GM12878 (cell line): Measurements from ENCODE around the gene CAMTA1. TPM values are rescaled to one million over a fixed set of nuclear protein-coding genes. Genes with fewer than 3 reads are reported as not detected.

Experiments
- BACH1 ChIP-seq: fragments of 450-650 bp; IDR thresholded peaks from 2 replicates; pipeline ENCODE4 v1.6.1; 2017; ENCODE audit warnings: mild to moderate bottlenecking, borderline replicate concordance
- CUX1 ChIP-seq: IDR thresholded peaks from 2 replicates; pipeline ENCODE4 v1.6.1; 2012; ENCODE audit warnings: improper control_type of control experiment, low read depth, low read length; ENCODE audit not compliant: insufficient replicate concordance
- HDAC2 ChIP-seq: fragments of 200-600 bp; sonication (generic); IDR thresholded peaks from 2 replicates; pipeline ENCODE4 v1.6.1; 2017
- IKZF1 ChIP-seq: fragments of 450-650 bp; conservative IDR thresholded peaks from 2 replicates; pipeline ENCODE4 v1.6.1; 2017; ENCODE audit warnings: antibody characterized with exemption, mild to moderate bottlenecking
- IRF5 ChIP-seq: fragments of 450-650 bp; IDR thresholded peaks from 2 replicates; pipeline ENCODE4 v1.6.1; 2017; ENCODE audit warnings: borderline replicate concordance
- JUND ChIP-seq: IDR thresholded peaks from 2 replicates; pipeline ENCODE4 v1.6.1; 2012; ENCODE audit warnings: low read depth, mild to moderate bottlenecking, low read length, improper control_type of control experiment, moderate library complexity
- MEF2B ChIP-seq: fragments of 450-650 bp; IDR thresholded peaks from 2 replicates; pipeline ENCODE4 v1.6.1; 2018; ENCODE audit warnings: mild to moderate bottlenecking, moderate library complexity; ENCODE audit not compliant: partially characterized antibody, poor library complexity, severe bottlenecking
- MYB ChIP-seq: fragments of 150-350 bp; IDR thresholded peaks from 2 replicates; pipeline ENCODE4 v1.6.1; 2014; ENCODE audit warnings: mild to moderate bottlenecking, low read depth, low read length, borderline replicate concordance
- NR2C2 ChIP-seq: IDR thresholded peaks from 2 replicates; pipeline ENCODE4 v1.6.1; 2011; ENCODE audit warnings: borderline replicate concordance, low read depth; ENCODE audit not compliant: control insufficient read depth, insufficient read length
- RFX5 ChIP-seq: IDR thresholded peaks from 2 replicates; pipeline ENCODE4 v1.6.1; 2011; ENCODE audit warnings: low read depth, low read length, improper control_type of control experiment
- SIN3A ChIP-seq: IDR thresholded peaks from 2 replicates; pipeline ENCODE4 v1.6.1; 2012; ENCODE audit warnings: low read depth, low read length, improper control_type of control experiment
- SIX5 ChIP-seq: IDR thresholded peaks from 2 replicates; pipeline ENCODE4 v1.6.1; 2011; ENCODE audit warnings: mild to moderate bottlenecking, low read depth, low read length, moderate library complexity; ENCODE audit not compliant: severe bottlenecking
- SKIL ChIP-seq: fragments of 450-650 bp; IDR thresholded peaks from 2 replicates; pipeline ENCODE4 v1.6.1; 2017; ENCODE audit warnings: mild to moderate bottlenecking, low read depth, inconsistent platforms; ENCODE audit not compliant: poor library complexity, severe bottlenecking
- SMC3 ChIP-seq: IDR thresholded peaks from 2 replicates; pipeline ENCODE4 v1.6.1; 2011; ENCODE audit warnings: low read length, improper control_type of control experiment, borderline replicate concordance
- SPI1 ChIP-seq: IDR thresholded peaks from 2 replicates; pipeline ENCODE4 v1.6.1; 2011; ENCODE audit warnings: low read depth, mild to moderate bottlenecking, low read length, moderate library complexity, borderline replicate concordance; ENCODE audit not compliant: insufficient read depth
- SREBF1 ChIP-seq: IDR thresholded peaks from 2 replicates; pipeline ENCODE4 v1.6.1; 2012; ENCODE audit warnings: mild to moderate bottlenecking, low read length
- TARDBP ChIP-seq: IDR thresholded peaks from 2 replicates; pipeline ENCODE4 v1.6.1; 2016; ENCODE audit warnings: borderline replicate concordance
- TCF12 ChIP-seq: IDR thresholded peaks from 2 replicates; pipeline ENCODE4 v1.6.1; 2011; ENCODE audit warnings: low read depth, mild to moderate bottlenecking, low read length
- YY1 ChIP-seq: IDR thresholded peaks from 2 replicates; pipeline ENCODE4 v1.6.1; 2011; ENCODE audit warnings: low read depth, mild to moderate bottlenecking, low read length
- ZNF207 ChIP-seq: fragments of 450-650 bp; IDR thresholded peaks from 2 replicates; pipeline ENCODE4 v1.6.1; 2014; ENCODE audit warnings: antibody characterized with exemption, mild to moderate bottlenecking, borderline replicate concordance
- polyA plus RNA-seq, 11 experiments: library from polyadenylated mRNA; depleted of rRNA in 4 of 11; unstranded in 6 of 11; stranded (reverse) in 5 of 11; fragments of >200 nt; fragmentation: Nextera tagmentation in 4 of 11; fragmentation: Illumina TruSeq in 1 of 11; extraction: Ambion mirVana in 4 of 11; extraction: Trizol in 1 of 11; gene quantifications; 1 replicate in 1 of 11; 2 replicates in 10 of 11; pipeline versions ENCODE4 v1.2.1 to v1.2.3, GENCODE V29; 2011 to 2016; ENCODE audit warnings: inconsistent platforms in 2 of 11, missing spikeins in 2 of 11, low read depth in 1 of 11
- total RNA-seq, 4 experiments: library from RNA; depleted of rRNA in 3 of 4; stranded (reverse); fragments of >200 nt in 3 of 4; fragmentation: Illumina TruSeq in 1 of 4; extraction: Trizol in 1 of 4; gene quantifications; 2 replicates each; pipeline versions ENCODE4 v1.2.1 to v1.2.3, GENCODE V29; 2013 to 2021

The CAMTA1 gene
- total and polyA plus RNA-seq, 10 of the 15 experiments (the other 5 are each of a cell fraction or from before 2014, with no cell fraction given) = 37.7 to 148 (median 76.4) TPM

GRCh38 chr1:7403265-7404045 is 618.2 kb downstream of the CAMTA1 start (continued):
- TF ChIP-seq MEF2B (peak; percentile 36), BACH1 (no peak), SIX5 (no peak), CUX1 (no peak), IRF5 (no peak), YY1 (no peak), JUND (no peak), SPI1 (no peak), TARDBP (no peak), MYB (no peak), SREBF1 (no peak), HDAC2 (no peak), NR2C2 (no peak), SIN3A (no peak), TCF12 (0 out of 2 replicates have a peak, but pooled peaks have one; percentile 35), SKIL (no peak), SMC3 (peak; percentile 12; the same call in 1 of the 2 replicates), RFX5 (no peak), ZNF207 (no peak), IKZF1 (peak; percentile 26; the same call in 1 of the 2 replicates)
